Peyer's patch (tissue), 4 donors: Measurements from ENCODE around the gene MEMO1.

Experiments
- CTCF ChIP-seq, 6 experiments: fragments of 450-650 bp in 4 of 6; fragments of 200-600 bp in 2 of 6; sonication (generic) in 1 of 6; IDR thresholded peaks; one replicate each; pipeline ENCODE4 v1.5.1; 2017 to 2019; ENCODE audit warnings: antibody characterized with exemption in 6 of 6, mild to moderate bottlenecking in 3 of 6, moderate library complexity in 1 of 6
- POLR2A ChIP-seq, 2 donors: fragments of 450-650 bp; IDR thresholded peaks; one replicate each; pipeline ENCODE4 v1.5.1; 2017; ENCODE audit warnings: antibody characterized with exemption in 2 of 2, mild to moderate bottlenecking in 2 of 2, moderate library complexity in 2 of 2

GRCh38 chr2:31863867-31864266, 146.9 kb downstream of the MEMO1 start:
- no peak for TF ChIP-seq CTCF (IDR thresholded peaks at IDR 0.05)
- TF ChIP-seq POLR2A (IDR thresholded peaks at IDR 0.05) = no peak
